ENCODE results near the gene RIN3. TPM values are rescaled to one million over a fixed set of nuclear protein-coding genes. Genes with fewer than 3 reads are reported as not detected.

RIN3 gene
- total and polyA plus RNA-seq, 2 of the 4 experiments (the other 2 are of a cell fraction), result 2.5 to 11.1 TPM

- BruUV-seq (replicated peaks), result no TSS peak
- Histone ChIP-seq H4K91ac (ENCODE audit: insufficient read depth, low read depth, low read length) (no peak overlapping the region), H3K36me3 (ENCODE audit: control insufficient read depth, insufficient read depth, low read length) (no peaks in the 10 kb centered on the region), H2AK5ac (ENCODE audit: low read depth, low read length) (no peak overlapping the region), H3K4me3 (ENCODE audit: insufficient read depth, low read depth, low read length) (no peak overlapping the region), H4K20me1 (ENCODE audit: insufficient read depth, low read length) (no peaks in the 10 kb centered on the region), H4K5ac (ENCODE audit: low read depth, low read length) (no peak overlapping the region), H3K56ac (ENCODE audit: extremely low read depth, insufficient read depth, low read length) (no peak overlapping the region), H3K9me3 (ENCODE audit: control insufficient read depth, insufficient read depth, low read length) (no peaks in the 10 kb centered on the region), H3K9ac (ENCODE audit: low read depth, low read length) (no peak overlapping the region), H2AFZ (replicated peaks; ENCODE audit: low read length, poor library complexity) (no peak overlapping the region), H2BK120ac (ENCODE audit: low read depth, low read length) (no peak overlapping the region), H3K27me3 (ENCODE audit: control insufficient read depth, insufficient read depth, low read length) (no peaks in the 10 kb centered on the region), H2BK5ac (ENCODE audit: low read depth, low read length, poor library complexity, severe bottlenecking) (no peak overlapping the region), H3K4me1 (ENCODE audit: control insufficient read depth, insufficient read depth, low read length) (peaks cover 10% of the 10 kb centered on the region), H3K4me2 (ENCODE audit: low read depth, low read length) (no peak overlapping the region), H3K79me1 (ENCODE audit: low read depth in 1 of 2, low read length in 2 of 2) (no peaks in the 10 kb centered on the region), H3K23ac (ENCODE audit: low read depth, low read length) (no peak overlapping the region), H2AK9ac (replicated peaks; ENCODE audit: low read depth, low read length, poor library complexity) (no peak overlapping the region), H3K27ac (ENCODE audit: insufficient read depth, low read length) (no peak overlapping the region), H2BK15ac (ENCODE audit: low read depth, low read length) (no peak overlapping the region), H4K8ac (ENCODE audit: low read depth in 2 of 2, low read length in 2 of 2) (no peak overlapping the region), H2BK20ac (ENCODE audit: low read depth, low read length) (no peak overlapping the region), H3K4ac (ENCODE audit: low read depth, low read length) (no peak overlapping the region), H3K18ac (ENCODE audit: low read depth, low read length) (no peak overlapping the region), H3K9me1 (ENCODE audit: insufficient read depth, low read length) (peaks cover 10% of the 10 kb centered on the region), H3K14ac (replicated peaks; ENCODE audit: low read depth, low read length) (no peak overlapping the region)
- POLR2A ChIA-PET (ENCODE audit: unreplicated experiment), result no interaction called here
- intact Hi-C loops (cut with micrococcal nuclease), result no loop called here
- TF ChIP-seq RCOR1 (IDR thresholded peaks at IDR 0.05; ENCODE audit: insufficient replicate concordance, low read length) (no peak), MAFK (IDR thresholded peaks at IDR 0.05; ENCODE audit: low read depth, low read length) (no peak), SMC3 (IDR thresholded peaks at IDR 0.05; ENCODE audit: low read depth, low read length) (no peak), BHLHE40 (IDR thresholded peaks at IDR 0.05; ENCODE audit: low read depth, low read length) (no peak), ELK1 (IDR thresholded peaks at IDR 0.05; ENCODE audit: borderline replicate concordance, low read depth, low read length) (no peak)
- in situ Hi-C loops (cut with MboI; ENCODE audit: low sequenced_read_pairs), result no loop called here
- dilution Hi-C loops (cut with HindIII; ENCODE audit: low sequenced_read_pairs, unreplicated experiment), result no loop called here
- DNase-seq, result no peak
- CTCF ChIA-PET, result no interaction called here
- WGBS, 2 experiments (ENCODE audit: extremely low coverage in 2 of 2, insufficient read length in 1 of 2), result 88% methylated on average over 6 of the region's 10 CpGs; no CpG with 5 or more reads in 1 of the 2 experiments
- ATAC-seq (ENCODE audit: low read depth), result no peak
Observed at GRCh38 chr14:92493024-92493423, 20.6 kb upstream of the RIN3 start.
